ENCODE measurements around the gene TCF15.
A peak's percentile ranks its signal among the peaks of the same experiment; 100 is the strongest.

TCF15 gene

GRCh38 chr20:653110-653589, 43.0 kb upstream of the TCF15 start, which contains the start of gene SRXN1:
TSS of gene SRXN1 (minus strand) at chr20:653200. CDS start at chr20:653185, 15 bp downstream.
- TF ChIP-seq, protein P1, sequence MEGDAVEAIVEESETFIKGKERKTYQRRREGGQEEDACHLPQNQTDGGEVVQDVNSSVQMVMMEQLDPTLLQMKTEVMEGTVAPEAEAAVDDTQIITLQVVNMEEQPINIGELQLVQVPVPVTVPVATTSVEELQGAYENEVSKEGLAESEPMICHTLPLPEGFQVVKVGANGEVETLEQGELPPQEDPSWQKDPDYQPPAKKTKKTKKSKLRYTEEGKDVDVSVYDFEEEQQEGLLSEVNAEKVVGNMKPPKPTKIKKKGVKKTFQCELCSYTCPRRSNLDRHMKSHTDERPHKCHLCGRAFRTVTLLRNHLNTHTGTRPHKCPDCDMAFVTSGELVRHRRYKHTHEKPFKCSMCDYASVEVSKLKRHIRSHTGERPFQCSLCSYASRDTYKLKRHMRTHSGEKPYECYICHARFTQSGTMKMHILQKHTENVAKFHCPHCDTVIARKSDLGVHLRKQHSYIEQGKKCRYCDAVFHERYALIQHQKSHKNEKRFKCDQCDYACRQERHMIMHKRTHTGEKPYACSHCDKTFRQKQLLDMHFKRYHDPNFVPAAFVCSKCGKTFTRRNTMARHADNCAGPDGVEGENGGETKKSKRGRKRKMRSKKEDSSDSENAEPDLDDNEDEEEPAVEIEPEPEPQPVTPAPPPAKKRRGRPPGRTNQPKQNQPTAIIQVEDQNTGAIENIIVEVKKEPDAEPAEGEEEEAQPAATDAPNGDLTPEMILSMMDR (conservative IDR thresholded peaks at IDR 0.05), result peak; percentile 92
- H3K27ac ChIP-seq, result peak within 1 kb of the TSS; percentile 92

GRCh38 chr20:652615-653109, 42.6 kb upstream of the TCF15 start:
- H3K27ac ChIP-seq, result peak overlapping the region; percentile 92
- TF ChIP-seq, protein P1 (conservative IDR thresholded peaks at IDR 0.05), result no peak

DNA sequence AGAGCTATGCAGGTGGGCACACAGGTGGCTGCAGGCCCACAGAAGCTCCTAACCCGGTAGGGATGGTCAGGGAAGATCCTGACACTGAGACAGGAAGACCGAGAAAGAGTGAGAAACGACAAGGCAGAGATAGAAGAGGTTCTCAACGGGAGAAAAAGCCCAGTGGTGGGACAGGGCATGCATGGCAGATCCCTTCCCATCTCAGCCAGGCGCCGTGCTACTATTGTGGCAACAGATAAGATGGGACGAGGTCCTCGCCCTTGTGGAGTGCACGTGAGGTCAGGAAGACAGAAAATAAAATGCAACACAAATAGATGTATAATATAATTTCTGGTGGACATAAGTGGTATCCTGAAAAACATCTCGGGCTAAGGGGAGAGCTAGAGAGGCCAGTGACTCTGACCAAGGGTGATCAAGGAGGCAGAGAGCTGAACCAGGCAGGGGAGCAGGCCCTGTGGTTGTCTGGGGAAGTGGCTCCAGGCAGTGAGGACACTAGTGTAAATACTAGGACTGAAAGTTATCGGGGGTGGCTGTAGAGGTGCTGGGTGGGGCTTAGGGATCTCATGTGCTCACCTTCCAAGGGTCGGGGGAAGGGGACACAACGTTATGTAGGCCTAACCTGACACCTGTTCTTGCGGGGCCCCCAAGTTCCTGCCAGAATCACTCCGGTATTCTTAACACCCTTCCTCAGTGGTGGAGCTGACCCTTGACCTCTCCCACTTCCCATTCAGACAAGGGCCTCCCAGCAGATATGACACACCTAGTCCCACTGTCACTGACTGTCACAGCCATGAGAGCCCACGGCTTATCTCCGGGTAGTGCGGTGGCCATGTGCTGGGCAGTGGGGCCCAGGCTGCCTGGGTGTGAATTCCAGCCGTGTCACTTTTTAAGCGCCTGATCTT, 41.9 kb upstream of the TCF15 start:
- TF ChIP-seq, protein P1 (conservative IDR thresholded peaks at IDR 0.05), result no peak
- peak overlapping the region; percentile 92 for H3K27ac ChIP-seq

DNA sequence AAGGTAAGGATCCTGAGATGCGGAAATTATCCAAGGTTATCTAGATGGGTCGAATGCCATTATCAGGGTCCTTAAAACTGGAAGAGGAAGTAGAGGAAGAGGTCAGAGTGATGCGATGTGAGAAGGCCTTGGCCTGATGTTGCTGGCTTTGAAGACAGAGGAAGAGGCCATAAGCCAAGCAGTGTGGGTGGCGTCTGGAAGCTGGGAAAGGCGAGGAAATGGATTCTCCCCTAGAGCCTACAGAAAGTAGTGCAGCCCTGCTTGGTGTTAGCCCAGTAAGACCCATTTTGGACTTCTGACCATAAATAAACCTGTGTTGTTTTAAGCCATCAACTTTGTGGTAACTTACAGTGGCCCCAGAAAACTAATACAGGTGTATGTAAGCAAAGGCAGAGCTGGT, 40.8 kb upstream of the TCF15 start:
- H3K27ac ChIP-seq, result peak overlapping the region; percentile 92; the same call in 1 of the 2 replicates
- TF ChIP-seq, protein P1 (conservative IDR thresholded peaks at IDR 0.05), result peak; percentile 26; the same call in 1 of the 2 replicates

DNA sequence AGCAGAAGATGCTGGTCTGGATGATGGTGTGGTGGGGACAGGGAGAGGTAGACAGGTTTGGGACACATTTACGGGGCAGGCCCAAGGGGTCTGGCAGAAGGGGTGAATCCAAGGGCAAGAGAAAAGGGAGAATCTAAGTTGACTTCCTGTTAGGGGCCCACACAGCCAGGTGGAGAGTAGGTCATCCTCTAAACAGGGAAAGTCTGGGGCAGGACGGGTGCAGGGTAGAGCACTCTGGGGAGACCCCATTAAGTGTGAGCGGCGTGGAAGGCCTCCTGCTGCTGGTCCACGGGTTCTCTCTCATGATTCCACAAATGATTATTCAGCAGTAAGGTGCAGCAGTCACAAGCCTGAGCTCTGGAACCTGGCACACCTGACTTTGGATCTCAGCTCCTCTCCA, 40.2 kb upstream of the TCF15 start:
- TF ChIP-seq, protein P1 (conservative IDR thresholded peaks at IDR 0.05), result no peak
- no peak overlapping the region; the same call in 1 of the 2 replicates for H3K27ac ChIP-seq

DNA sequence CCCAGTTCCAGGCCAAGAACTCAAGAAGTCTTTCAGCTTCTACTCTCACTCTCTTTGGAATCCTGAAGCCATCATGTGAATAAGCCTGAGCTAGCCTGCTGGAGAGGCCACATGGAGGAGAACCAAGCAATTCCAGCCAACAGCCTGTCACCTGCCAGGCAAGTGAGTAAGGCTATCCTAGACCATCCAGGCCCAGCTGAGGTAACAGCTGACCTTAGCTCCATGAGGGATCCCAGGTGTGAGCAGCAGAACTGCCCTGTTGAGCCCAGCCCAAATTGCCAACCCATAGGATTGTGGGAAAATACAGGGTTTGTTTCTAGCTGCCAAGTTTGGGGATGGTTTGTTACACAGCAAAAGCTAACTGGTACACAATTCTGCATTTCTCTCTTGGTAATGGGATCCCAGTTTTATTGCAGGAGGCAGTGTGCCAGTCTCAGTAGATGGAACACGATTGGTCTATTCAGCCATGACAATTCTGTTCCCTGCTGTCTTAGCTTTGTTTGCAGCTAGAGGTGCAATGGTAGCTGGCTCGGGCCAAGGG, 37.4 kb upstream of the TCF15 start:
- H3K27ac ChIP-seq, result no peak overlapping the region
- TF ChIP-seq, protein P1 (conservative IDR thresholded peaks at IDR 0.05), result no peak

DNA sequence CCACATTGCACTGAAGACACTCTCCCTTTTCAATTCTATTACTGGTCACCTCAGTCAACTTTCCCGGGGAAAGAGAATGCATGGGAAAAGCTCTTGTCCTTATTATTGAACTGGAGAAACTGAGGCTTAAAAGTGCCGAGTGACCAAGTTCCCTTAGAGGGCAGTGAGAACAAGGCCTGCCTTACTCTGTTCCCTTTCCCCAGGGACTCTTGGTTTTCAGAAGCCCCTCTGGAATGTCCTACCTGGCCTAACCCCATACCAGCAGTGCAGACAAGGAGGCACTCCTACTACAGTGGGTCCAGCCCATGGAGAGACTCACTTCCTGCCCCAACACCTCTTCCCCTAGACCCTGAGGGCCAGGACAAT, 36.7 kb upstream of the TCF15 start:
- TF ChIP-seq, protein P1 (conservative IDR thresholded peaks at IDR 0.05), result no peak
- H3K27ac ChIP-seq, result no peak overlapping the region
